Central memory CD4-positive, alpha-beta T cell (primary cell): ENCODE measurements around the gene LTBP4.
"Not testable (repeated sequence)": the region's sequence is repeated elsewhere in the genome, so short reads cannot be mapped to it uniquely, and the experiment has no call there.

ENCODE experiments used
- DNase-seq: peaks from one replicate; pipeline ENCODE4 v3.0.0; 2022

LTBP4 gene

GRCh38 chr19:40576151-40576584 lies 25.0 kb upstream of the LTBP4 start:
- peak; percentile 24 for DNase-seq

- peak; percentile 90 for DNase-seq
Observed at GRCh38 chr19:40576585-40577451, 24.4 kb upstream of the LTBP4 start, which contains the start of gene SHKBP1. TSS of gene SHKBP1 (plus strand) at chr19:40576873. CDS start at chr19:40576900, 27 bp downstream.

- DNase-seq = no peak
Observed at GRCh38 chr19:40578442-40578908, 22.7 kb upstream of the LTBP4 start.

GRCh38 chr19:40580619-40581018 lies 20.6 kb upstream of the LTBP4 start:
- no peak for DNase-seq

GRCh38 chr19:40581531-40581930 lies 19.6 kb upstream of the LTBP4 start:
- DNase-seq = no peak

- DNase-seq = no peak
Observed at GRCh38 chr19:40582467-40582866, 18.7 kb upstream of the LTBP4 start.

- DNase-seq = no peak
Observed at GRCh38 chr19:40583283-40583682, 17.9 kb upstream of the LTBP4 start.

- DNase-seq = no peak
Observed at GRCh38 chr19:40584007-40584406, 17.2 kb upstream of the LTBP4 start.

GRCh38 chr19:40585241-40585981 lies 15.8 kb upstream of the LTBP4 start:
- no peak for DNase-seq

GRCh38 chr19:40585982-40586422 lies 15.2 kb upstream of the LTBP4 start:
- no peak for DNase-seq

GRCh38 chr19:40586611-40587010 lies 14.6 kb upstream of the LTBP4 start:
- no peak for DNase-seq

- no peak for DNase-seq
Observed at GRCh38 chr19:40588110-40588854, 12.9 kb upstream of the LTBP4 start.

GRCh38 chr19:40588926-40589569 lies 12.1 kb upstream of the LTBP4 start:
- no peak for DNase-seq

GRCh38 chr19:40589591-40590429 lies 11.4 kb upstream of the LTBP4 start:
- DNase-seq = no peak

- DNase-seq = no peak
Observed at GRCh38 chr19:40590464-40591265, 10.5 kb upstream of the LTBP4 start.

GRCh38 chr19:40591724-40592123 lies 9.4 kb upstream of the LTBP4 start:
- not testable (repeated sequence) for DNase-seq

GRCh38 chr19:40592170-40592569 lies 9.0 kb upstream of the LTBP4 start:
- DNase-seq = peak; percentile 27

GRCh38 chr19:40594255-40594654 lies 6.9 kb upstream of the LTBP4 start:
- DNase-seq = no peak

GRCh38 chr19:40594657-40595091 lies 6.5 kb upstream of the LTBP4 start:
- DNase-seq = no peak

- no peak for DNase-seq
Observed at GRCh38 chr19:40596608-40597328, 4.4 kb upstream of the LTBP4 start.
